B cell (primary cell): Measurements from ENCODE around the gene LYST. TPM values are rescaled to one million over a fixed set of nuclear protein-coding genes. Genes with fewer than 3 reads are reported as not detected.

Experiments
- ATAC-seq: fragments of 200-7000 bp; cut with Tn5 transposase; one replicate; pipeline ENCODE4 v1.10.0; 2021; ENCODE audit warnings: low read depth, mild to moderate bottlenecking, moderate number of reproducible peaks, moderate library complexity
- CTCF ChIA-PET: fragments of 350-600 bp; sonication (Branson Sonifier 250); formaldehyde crosslinking; loops from one replicate; lab custom pipeline; 2021; ENCODE audit warnings: antibody characterized with exemption, inconsistent platforms; lab: Charles Lee
- POLR2A ChIA-PET: fragments of 350-600 bp; sonication (Branson Sonifier 250); formaldehyde crosslinking; loops from one replicate; lab custom pipeline; 2021; ENCODE audit warnings: antibody characterized with exemption; lab: Charles Lee
- DNase-seq: peaks from one replicate; pipeline ENCODE4 v3.0.0; 2013
- H2AFZ ChIP-seq: 2 replicates; pipeline ENCODE4 v1.6.1; 2012; ENCODE audit warnings: mild to moderate bottlenecking, low read depth, low read length; ENCODE audit not compliant: insufficient read depth, poor library complexity, severe bottlenecking
- H3K27ac ChIP-seq, 2 donors: 1 replicate in 1 of 2; 2 replicates in 1 of 2; pipeline ENCODE4 v1.5.1; 2012 to 2013; ENCODE audit warnings: low read length in 2 of 2, mild to moderate bottlenecking in 2 of 2, moderate library complexity in 1 of 2
- H3K27me3 ChIP-seq, 4 experiments: fragments of 200-600 bp in 1 of 4; sonication (generic) in 1 of 4; replicated peaks in 1 of 4; 1 replicate in 2 of 4; 2 replicates in 2 of 4; pipeline versions ENCODE4 v1.6.1 to v1.7.0; 2013 to 2016; ENCODE audit warnings: low read length in 3 of 4, mild to moderate bottlenecking in 2 of 4, mixed read lengths in 1 of 4, moderate library complexity in 1 of 4; ENCODE audit not compliant: insufficient read depth in 4 of 4, control insufficient read depth in 3 of 4; ENCODE audit errors: control extremely low read depth in 1 of 4
- H3K36me3 ChIP-seq, 2 experiments: replicated peaks in 1 of 2; 1 replicate in 1 of 2; 2 replicates in 1 of 2; pipeline versions ENCODE4 v1.6.1 to v1.7.1; 2013; ENCODE audit warnings: low read length in 1 of 2; ENCODE audit not compliant: insufficient read depth in 2 of 2, control insufficient read depth in 1 of 2; ENCODE audit errors: control extremely low read depth in 1 of 2, extremely low read depth in 1 of 2
- H3K4me1 ChIP-seq, 2 donors: fragments of 200-600 bp in 1 of 2; sonication (generic) in 1 of 2; 1 replicate in 1 of 2; 2 replicates in 1 of 2; pipeline versions ENCODE4 v1.5.1 to v1.6.1; 2013 to 2017; ENCODE audit warnings: low read length in 2 of 2; ENCODE audit not compliant: control insufficient read depth in 2 of 2, insufficient read depth in 2 of 2
- H3K4me2 ChIP-seq: replicated peaks from 2 replicates; pipeline ENCODE3; 2012; ENCODE audit warnings: mild to moderate bottlenecking, low read depth, low read length; ENCODE audit not compliant: poor library complexity, severe bottlenecking
- H3K4me3 ChIP-seq, 5 experiments: fragments of 200-600 bp in 1 of 5; sonication (generic) in 1 of 5; 1 replicate in 3 of 5; 2 replicates in 2 of 5; pipeline versions ENCODE4 v1.5.1 to v1.7.0; 2011 to 2016; ENCODE audit warnings: low read length in 4 of 5, mild to moderate bottlenecking in 4 of 5, low read depth in 2 of 5, control low read depth in 1 of 5, moderate library complexity in 1 of 5; ENCODE audit not compliant: insufficient read depth in 1 of 5; ENCODE audit errors: control extremely low read depth in 1 of 5, extremely low read depth in 1 of 5
- H3K79me2 ChIP-seq: fragments of 200-600 bp; sonication (generic); one replicate; pipeline ENCODE4 v1.6.0; 2016; ENCODE audit warnings: low read length; ENCODE audit not compliant: control insufficient read depth, insufficient read depth
- H3K9ac ChIP-seq: fragments of 200-600 bp; sonication (generic); 2 replicates; pipeline ENCODE4 v1.6.1; 2017; ENCODE audit warnings: mild to moderate bottlenecking, low read length, moderate library complexity
- H3K9me3 ChIP-seq, 3 donors: one replicate each; pipeline versions ENCODE4 v1.6.1 to v1.7.1; 2013; ENCODE audit warnings: low read length in 2 of 3; ENCODE audit not compliant: control insufficient read depth in 2 of 3, insufficient read depth in 1 of 3; ENCODE audit errors: control extremely low read depth in 1 of 3
- H4K20me1 ChIP-seq: 2 replicates; pipeline ENCODE4 v1.6.0; 2012; ENCODE audit warnings: mild to moderate bottlenecking, low read length; ENCODE audit not compliant: insufficient read depth, control insufficient read depth, poor library complexity, severe bottlenecking
- H3K27ac Mint-ChIP-seq: one replicate; pipeline ENCODE4 v1.8.0; 2021; ENCODE audit warnings: mixed read lengths
- H3K27me3 Mint-ChIP-seq: one replicate; pipeline ENCODE4 v1.8.0; 2021; ENCODE audit warnings: mixed read lengths
- H3K4me1 Mint-ChIP-seq: one replicate; pipeline ENCODE4 v1.8.0; 2021; ENCODE audit warnings: mixed read lengths
- H3K4me3 Mint-ChIP-seq: one replicate; pipeline ENCODE4 v1.8.0; 2021; ENCODE audit warnings: mixed read lengths
- H3K9me3 Mint-ChIP-seq: one replicate; pipeline ENCODE4 v1.8.0; 2022; ENCODE audit warnings: mixed read lengths; ENCODE audit not compliant: insufficient read depth
- EZH2 ChIP-seq: IDR thresholded peaks from 2 replicates; pipeline ENCODE4 v1.6.1; 2012; ENCODE audit warnings: borderline replicate concordance, low read depth, mild to moderate bottlenecking, moderate library complexity, low read length; ENCODE audit not compliant: insufficient read depth, poor library complexity, severe bottlenecking
- WGBS: methylation state at CpG from one replicate; pipeline ENCODE4 v1.1.5; 2013; ENCODE audit warnings: missing lambda C conversion rate; ENCODE audit not compliant: insufficient coverage; 5-methylcytosine and 5-hydroxymethylcytosine counted together
- intact Hi-C: fragments of 100-400 bp; cut with micrococcal nuclease; formaldehyde crosslinking; loops from one replicate; pipeline ENCODE4 v1.10.0; 2022
- polyA plus RNA-seq: library from polyadenylated mRNA; depleted of rRNA; stranded (reverse); fragments of >200 nt; gene quantifications from 2 replicates; pipeline ENCODE4 v1.2.3, GENCODE V29; 2012
- total RNA-seq, 2 donors: library from RNA; stranded (reverse); fragments of 120-200 nt in 1 of 2; gene quantifications; 1 replicate in 1 of 2; 2 replicates in 1 of 2; pipeline versions ENCODE4 v1.2.3 to v1.2.4, GENCODE V29; 2013 to 2022
- TF ChIP-seq, protein P1 (sequence below): fragments of 200-600 bp; IDR thresholded peaks from one replicate; pipeline ENCODE4 v1.8.0; 2022; ENCODE audit warnings: antibody characterized with exemption, mild to moderate bottlenecking

Gene LYST
- total and polyA plus RNA-seq, 2 donors (not counting 1 experiment from before 2014, with no cell fraction given), result 50.4 to 120 TPM

DNA sequence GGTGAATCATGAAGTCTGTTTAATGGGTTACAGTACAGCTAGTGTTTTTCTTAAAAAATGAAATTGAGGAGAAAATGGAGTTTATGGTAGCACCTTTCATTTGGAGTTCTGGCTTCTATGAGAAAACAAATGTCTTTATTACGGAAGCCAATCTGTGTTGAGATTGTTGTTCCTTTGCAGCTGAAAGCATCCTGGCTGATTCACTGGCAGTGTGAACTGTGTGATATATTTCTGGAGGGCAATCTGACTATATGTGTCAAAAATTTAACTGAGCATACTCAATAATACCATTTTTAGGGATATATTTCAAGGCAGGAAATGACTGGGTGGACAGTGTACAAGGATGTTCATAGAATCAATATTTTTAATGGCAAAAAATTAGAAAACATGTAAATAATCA, 46.6 kb upstream of the LYST start:
- H3K4me1 ChIP-seq, result peaks cover 8 to 13% of the 10 kb centered on the region in 2 donors
- no peaks in the 10 kb centered on the region for H3K79me2 ChIP-seq
- peaks cover 20% of the 10 kb centered on the region for H3K4me1 Mint-ChIP-seq
- H3K4me2 ChIP-seq, result no peak overlapping the region
- no peak overlapping the region for H2AFZ ChIP-seq
- no peak for ATAC-seq
- no peak overlapping the region for H3K4me3 Mint-ChIP-seq
- DNase-seq, result no peak
- no peaks in the 10 kb centered on the region for H3K27me3 ChIP-seq
- H3K9ac ChIP-seq, result no peak overlapping the region
- POLR2A ChIA-PET, result no interaction called here
- H3K9me3 Mint-ChIP-seq, result no peaks in the 10 kb centered on the region
- no peaks in the 10 kb centered on the region for H3K36me3 ChIP-seq
- no peak overlapping the region for H3K27ac ChIP-seq
- 100% methylated on average over 1 of the region's 1 CpG for WGBS
- no peaks in the 10 kb centered on the region for H3K27me3 Mint-ChIP-seq
- no peak overlapping the region for H3K4me3 ChIP-seq
- TF ChIP-seq, protein P1, sequence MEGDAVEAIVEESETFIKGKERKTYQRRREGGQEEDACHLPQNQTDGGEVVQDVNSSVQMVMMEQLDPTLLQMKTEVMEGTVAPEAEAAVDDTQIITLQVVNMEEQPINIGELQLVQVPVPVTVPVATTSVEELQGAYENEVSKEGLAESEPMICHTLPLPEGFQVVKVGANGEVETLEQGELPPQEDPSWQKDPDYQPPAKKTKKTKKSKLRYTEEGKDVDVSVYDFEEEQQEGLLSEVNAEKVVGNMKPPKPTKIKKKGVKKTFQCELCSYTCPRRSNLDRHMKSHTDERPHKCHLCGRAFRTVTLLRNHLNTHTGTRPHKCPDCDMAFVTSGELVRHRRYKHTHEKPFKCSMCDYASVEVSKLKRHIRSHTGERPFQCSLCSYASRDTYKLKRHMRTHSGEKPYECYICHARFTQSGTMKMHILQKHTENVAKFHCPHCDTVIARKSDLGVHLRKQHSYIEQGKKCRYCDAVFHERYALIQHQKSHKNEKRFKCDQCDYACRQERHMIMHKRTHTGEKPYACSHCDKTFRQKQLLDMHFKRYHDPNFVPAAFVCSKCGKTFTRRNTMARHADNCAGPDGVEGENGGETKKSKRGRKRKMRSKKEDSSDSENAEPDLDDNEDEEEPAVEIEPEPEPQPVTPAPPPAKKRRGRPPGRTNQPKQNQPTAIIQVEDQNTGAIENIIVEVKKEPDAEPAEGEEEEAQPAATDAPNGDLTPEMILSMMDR, result no peak
- TF ChIP-seq EZH2, result no peak
- H4K20me1 ChIP-seq, result no peaks in the 10 kb centered on the region
- H3K9me3 ChIP-seq, result no peaks in the 10 kb centered on the region
- no peak overlapping the region for H3K27ac Mint-ChIP-seq
- intact Hi-C loops, result no loop called here
- CTCF ChIA-PET, result interaction anchor here (0.6 to 0.7 kb wide), 2 partner anchors 26 to 593 kb away, joined by 3 read pairs; no protein-coding TSS in a partner anchor

DNA sequence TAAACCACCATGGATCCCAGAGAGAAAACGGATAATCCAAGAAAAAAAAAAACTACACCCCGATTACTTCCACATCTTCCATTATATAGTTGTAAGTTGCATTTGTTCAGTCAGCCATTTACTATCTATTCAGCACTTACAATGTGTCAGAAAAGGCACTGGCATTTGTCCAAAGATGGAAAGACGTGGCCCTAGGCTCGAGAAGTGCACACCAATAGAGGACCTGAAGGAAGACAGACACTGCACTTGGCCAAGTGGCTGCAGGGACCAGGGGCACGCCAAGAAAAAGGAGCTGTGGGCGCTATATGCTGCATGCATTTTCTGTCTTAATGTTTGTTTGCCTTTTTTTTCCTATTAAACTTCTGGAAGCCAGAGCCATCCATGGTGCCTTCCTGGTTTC, 45.2 kb upstream of the LYST start:
- TF ChIP-seq EZH2, result no peak
- TF ChIP-seq, protein P1, result no peak
- H3K27ac Mint-ChIP-seq, result no peak overlapping the region
- no peaks in the 10 kb centered on the region for H3K79me2 ChIP-seq
- H3K27me3 Mint-ChIP-seq, result no peaks in the 10 kb centered on the region
- intact Hi-C loops, result no loop called here
- H3K27ac ChIP-seq, result no peak overlapping the region
- no peaks in the 10 kb centered on the region for H3K36me3 ChIP-seq
- no peaks in the 10 kb centered on the region for H4K20me1 ChIP-seq
- WGBS, result 97% methylated on average over 4 of the region's 6 CpGs
- ATAC-seq (no peak), DNase-seq (no peak)
- CTCF ChIA-PET, result interaction anchor here (0.6 to 1.3 kb wide), 2 partner anchors 30 to 60 kb away, joined by 3 to 6 read pairs; no protein-coding TSS in a partner anchor
- peaks cover 18% of the 10 kb centered on the region for H3K4me1 Mint-ChIP-seq
- no peak overlapping the region for H3K4me3 ChIP-seq
- no peak overlapping the region for H3K4me2 ChIP-seq
- no peak overlapping the region for H2AFZ ChIP-seq
- no peaks in the 10 kb centered on the region for H3K9me3 Mint-ChIP-seq
- no peak overlapping the region for H3K4me3 Mint-ChIP-seq
- H3K9ac ChIP-seq, result no peak overlapping the region
- POLR2A ChIA-PET, result interaction anchor here (0.6 kb wide), 1 partner anchor 18 kb away, joined by 3 read pairs; no protein-coding TSS in a partner anchor
- no peaks in the 10 kb centered on the region for H3K27me3 ChIP-seq
- peaks cover under 1 to 4% of the 10 kb centered on the region in 2 donors for H3K4me1 ChIP-seq
- no peaks in the 10 kb centered on the region for H3K9me3 ChIP-seq
